Stimulated activated CD8-positive, alpha-beta memory T cell treated with anti-CD3 and anti-CD28 coated beads, Interleukin-2, amount 100 ng/mL, for 48 hours (primary cell): ENCODE data around the gene GPR31.

ENCODE experiments used
- DNase-seq, 2 donors: peaks; one replicate each; pipeline ENCODE4 v3.0.0-alpha.2; 2020; ENCODE audit warnings: low read depth in 2 of 2

The GPR31 gene

DNA sequence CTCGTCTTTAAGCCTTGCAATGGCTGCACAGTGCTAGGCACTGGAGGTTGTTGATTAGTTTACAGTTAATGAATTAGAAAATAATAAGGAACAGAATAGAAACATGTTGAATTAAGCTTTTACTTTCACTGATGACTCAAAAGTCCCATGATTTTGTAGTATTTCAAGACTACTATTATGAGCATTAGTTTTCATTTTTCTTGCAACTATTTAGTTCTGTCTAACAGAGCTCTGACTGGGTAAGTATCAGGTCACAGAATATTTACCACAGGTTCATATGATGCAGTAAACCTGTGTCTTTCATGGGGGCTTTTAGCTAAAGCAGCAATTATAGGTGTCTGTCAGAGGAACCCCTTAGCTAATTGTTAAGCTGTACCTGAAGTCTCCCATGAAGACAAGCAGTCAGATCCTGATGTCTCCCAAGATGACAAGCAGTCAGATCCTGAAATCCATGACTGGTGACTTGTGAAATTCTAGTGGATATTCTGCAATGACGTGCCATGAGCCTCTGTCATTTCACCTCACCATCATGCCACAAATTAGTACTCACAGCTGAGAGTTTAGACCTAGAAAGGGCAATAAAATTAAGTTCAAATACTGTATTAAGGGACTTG, 8.2 kb upstream of the GPR31 start:
- DNase-seq, result no peak

GRCh38 chr6:167164261-167164660, 6.5 kb upstream of the GPR31 start:
- no peak for DNase-seq

GRCh38 chr6:167163476-167164011, 5.8 kb upstream of the GPR31 start:
- no peak for DNase-seq

- DNase-seq, result no peak
Observed at GRCh38 chr6:167162591-167162990, 4.8 kb upstream of the GPR31 start.

GRCh38 chr6:167161851-167162467, 4.2 kb upstream of the GPR31 start:
- DNase-seq, result no peak

- no peak for DNase-seq
Observed at GRCh38 chr6:167157414-167157813, 366 bp downstream of the GPR31 start.

DNA sequence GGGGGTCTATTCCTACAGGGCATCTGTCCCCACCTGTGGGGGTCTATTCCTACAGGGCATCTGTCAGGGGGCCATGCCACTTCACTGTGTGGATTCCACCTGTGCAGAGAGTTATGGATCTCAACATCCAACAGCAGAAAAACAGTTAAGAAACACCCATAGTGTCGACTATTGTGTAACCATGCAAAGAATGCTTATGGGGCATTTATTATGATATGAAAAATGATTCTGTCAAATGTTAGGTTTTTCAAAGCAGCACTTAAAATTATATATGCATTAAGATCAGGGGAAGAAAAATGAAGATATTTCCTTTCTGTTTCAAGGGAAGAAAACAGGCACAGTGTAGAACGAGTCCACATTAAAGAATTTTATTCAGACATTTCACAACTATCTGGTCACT, 2.9 kb downstream of the GPR31 start:
- no peak for DNase-seq

GRCh38 chr6:167154291-167154690, 3.5 kb downstream of the GPR31 start:
- no peak for DNase-seq

- DNase-seq, result no peak
Observed at GRCh38 chr6:167153521-167153959, 4.2 kb downstream of the GPR31 start.

DNA sequence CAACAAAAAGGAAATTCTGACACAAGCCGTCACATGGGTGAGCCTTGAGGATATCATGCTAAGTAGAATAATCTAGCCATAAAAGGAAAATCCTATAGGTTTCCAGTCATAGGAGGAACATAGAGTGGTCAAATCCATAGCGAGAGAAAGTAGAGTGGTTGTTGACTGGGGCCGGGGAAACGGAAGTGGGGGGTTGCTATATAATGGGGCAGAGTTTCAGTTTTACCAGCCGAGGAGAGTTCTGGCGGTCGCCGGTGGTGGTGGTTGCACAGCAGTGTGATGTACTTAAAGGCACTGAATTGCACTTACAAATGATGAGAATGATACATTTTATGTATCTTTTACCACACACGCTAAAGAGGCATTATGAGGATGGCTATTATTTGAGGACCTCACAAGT, 4.9 kb downstream of the GPR31 start:
- DNase-seq, result no peak

GRCh38 chr6:167151648-167152047, 6.1 kb downstream of the GPR31 start:
- no peak for DNase-seq

- no peak for DNase-seq
Observed at GRCh38 chr6:167150941-167151549, 6.7 kb downstream of the GPR31 start.

DNA sequence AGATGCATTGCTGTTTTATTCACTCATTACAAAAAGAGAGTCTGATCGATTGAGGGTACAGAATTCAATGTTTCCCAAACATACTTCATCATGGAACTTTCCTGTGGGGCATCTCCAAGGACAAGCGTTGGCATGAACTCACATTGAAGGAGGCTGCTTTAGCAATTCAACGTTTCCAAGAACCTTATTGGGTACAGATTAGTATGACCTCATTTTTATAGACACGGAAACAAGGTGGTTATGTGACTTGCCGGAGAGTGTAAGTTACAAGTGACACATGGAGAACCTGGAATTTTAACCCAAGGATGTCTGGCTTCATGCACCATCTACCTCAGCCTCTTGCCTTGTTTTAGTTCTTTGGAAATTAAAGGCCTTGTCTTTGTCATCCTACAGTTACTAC, 8.8 kb downstream of the GPR31 start:
- no peak for DNase-seq

DNA sequence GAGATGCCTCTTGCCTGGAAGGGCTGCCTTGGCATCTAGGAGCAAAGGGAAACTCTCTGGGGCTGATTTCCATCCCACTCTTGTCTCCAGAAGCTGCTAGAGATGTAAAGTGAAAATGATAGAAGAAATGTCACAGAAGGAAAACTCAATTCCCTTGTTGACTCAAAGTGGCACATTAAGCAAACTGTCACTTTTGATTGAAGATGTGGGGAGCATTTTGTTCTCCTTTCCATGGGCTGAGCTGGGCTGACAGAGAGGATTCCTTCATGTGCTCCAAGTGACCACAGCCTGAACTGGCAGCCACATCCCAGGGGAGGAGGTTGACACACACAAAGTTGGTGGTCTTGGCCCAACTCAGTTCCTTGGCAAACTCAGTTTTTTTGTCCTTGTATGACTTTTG, 9.8 kb downstream of the GPR31 start:
- no peak for DNase-seq

DNA sequence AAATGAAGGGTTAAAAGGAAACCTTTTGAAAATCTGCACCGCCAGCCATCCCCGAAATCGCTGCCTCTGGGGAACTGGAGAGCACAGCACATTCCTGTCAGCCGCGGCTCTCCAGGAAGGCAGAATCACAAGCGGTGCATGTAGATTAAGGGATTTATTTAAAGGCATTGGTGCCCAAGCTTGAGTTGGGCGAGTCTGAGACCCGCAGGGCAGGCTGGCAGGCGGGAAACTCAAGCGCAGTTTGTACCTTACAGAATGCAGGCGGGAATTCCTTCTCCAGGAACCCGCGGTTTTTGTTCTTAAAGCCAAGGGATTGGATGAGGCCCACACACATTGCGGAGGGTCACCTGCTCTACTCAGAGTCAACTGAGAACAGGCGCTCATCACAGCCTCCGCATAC, 10.8 kb downstream of the GPR31 start:
- DNase-seq, result no peak

GRCh38 chr6:167146135-167146534, 11.6 kb downstream of the GPR31 start:
- DNase-seq, result no peak

GRCh38 chr6:167145461-167145860, 12.3 kb downstream of the GPR31 start:
- no peak for DNase-seq

DNA sequence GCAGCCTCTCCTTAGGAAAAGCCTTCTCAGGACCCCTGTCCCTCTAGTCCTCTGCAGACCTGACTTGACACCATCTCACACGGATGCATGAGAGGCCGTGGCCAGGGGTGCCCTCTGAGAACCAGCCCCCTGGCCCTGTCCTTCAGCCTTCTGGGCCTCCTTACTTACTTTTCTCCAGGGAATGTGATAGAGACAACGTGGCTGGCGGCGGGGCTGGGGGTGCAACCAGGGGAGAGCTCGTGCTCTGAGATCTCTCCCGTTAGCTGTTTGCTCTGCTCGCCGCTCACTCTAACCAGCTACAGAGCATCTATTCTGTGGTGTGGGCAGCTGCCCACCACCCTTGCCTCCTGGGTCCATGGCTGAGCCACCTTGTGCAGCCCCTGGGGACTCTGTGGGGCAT, 14.7 kb downstream of the GPR31 start:
- DNase-seq, result no peak

- no peak for DNase-seq
Observed at GRCh38 chr6:167142433-167142761, 15.4 kb downstream of the GPR31 start.

DNA sequence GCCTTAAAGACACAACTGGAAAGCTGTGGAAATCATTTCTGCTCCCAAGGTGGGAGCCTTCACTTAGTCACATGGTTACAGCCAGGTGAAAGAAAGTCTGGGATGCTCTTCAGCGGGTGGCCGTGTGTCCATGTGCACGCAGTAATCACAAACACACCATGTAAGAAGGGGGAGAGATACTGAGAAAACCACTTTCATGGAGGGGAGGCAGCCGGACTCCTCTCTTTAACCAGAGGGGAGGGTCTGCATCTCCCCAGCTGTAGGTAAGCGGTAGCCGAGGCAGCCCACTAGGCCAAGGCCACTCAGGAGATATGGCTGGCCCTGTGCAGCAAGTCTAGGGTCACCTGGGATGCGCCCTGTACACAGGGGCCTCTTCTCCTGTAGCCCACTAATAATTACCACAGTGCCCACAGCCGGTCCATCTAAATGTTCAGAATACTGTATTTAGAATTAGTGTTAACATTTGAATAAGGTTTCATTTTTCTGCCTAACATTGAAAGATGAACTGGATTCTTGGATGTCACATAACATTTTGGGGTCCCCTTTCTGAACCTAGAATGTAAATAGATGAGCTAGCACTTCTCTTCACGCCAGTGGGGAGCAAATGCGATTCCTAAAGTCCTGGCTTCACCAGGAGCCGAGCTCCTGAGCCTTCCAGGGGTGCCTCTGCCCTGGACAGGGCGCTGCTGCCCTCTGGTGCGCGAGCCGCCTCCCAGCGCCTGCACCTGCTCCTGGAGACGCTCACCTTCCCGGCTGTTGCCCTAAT, 15.9 kb downstream of the GPR31 start:
- DNase-seq, result peak in 1 of 2 donors; percentile 39

GRCh38 chr6:167140589-167141474, 16.9 kb downstream of the GPR31 start:
- DNase-seq, result no peak

DNA sequence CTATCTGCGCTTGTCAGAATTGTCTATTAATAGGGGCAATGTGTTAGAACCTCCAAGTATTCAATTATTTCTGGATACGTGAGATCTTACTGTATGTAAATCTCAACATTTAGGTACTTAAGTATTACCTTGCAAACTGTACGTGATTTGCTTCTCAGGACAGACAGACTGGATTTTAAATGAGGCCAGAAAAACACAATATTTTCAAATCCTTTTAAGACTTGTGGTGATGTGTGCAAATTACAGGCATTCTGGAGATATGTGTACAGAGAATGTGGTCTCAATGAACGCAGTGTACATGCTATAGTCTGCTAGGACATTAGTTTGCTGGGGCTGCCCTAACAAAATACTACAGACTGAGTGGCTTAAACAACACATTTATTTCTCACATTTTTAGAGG, 18.0 kb downstream of the GPR31 start:
- DNase-seq, result no peak
